Measurements from ENCODE around the gene VCX2.
"Not testable (repeated sequence)": the region's sequence is repeated elsewhere in the genome, so short reads cannot be mapped to it uniquely, and the experiment has no call there.

Gene VCX2

DNA sequence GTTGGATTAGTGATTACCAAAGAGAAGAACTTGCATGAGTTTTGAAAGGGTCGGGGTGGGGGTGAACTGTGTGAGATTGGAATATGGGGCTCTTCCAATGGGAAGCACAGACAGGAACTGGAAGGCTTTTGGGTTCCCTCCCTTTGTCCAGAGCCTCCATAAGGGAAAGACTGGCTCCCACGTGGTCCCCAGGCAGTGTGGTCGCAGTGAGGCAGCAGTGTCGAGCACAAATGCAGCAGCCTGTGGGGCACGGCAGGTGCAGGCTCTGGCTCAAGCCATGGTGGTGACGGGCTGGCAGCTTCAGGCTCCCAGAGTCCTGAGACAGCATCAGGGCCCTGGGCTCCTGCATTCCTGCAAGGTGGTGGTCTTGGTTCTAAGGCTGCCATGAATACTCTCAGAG lies 45.5 kb downstream of the VCX2 start:
- no peak overlapping the region for H3K4me2 ChIP-seq

DNA sequence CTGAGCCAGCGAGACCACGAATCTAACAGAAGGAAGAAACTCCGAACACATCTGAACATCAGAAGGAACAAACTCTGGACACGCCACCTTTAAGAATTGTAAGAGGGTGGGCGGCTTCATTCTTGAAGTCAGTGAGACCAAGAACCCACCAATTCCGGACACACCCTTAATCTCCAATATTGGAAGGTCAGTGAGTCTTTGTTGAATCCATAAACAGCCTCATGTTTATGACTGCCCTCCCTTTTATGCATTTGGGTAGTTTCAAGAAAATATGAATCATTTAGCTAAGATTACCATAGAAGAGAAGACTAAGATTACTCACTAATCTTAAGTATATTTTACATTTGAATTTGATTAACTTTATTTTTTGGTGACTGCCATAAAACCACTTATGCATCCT lies 48.5 kb downstream of the VCX2 start:
- no peaks in the 10 kb centered on the region for H3K9me3 ChIP-seq
- H3K4me1 ChIP-seq: no peaks in the 10 kb centered on the region
- no peak overlapping the region for H3K4me2 ChIP-seq
- H3K4me3 ChIP-seq: no peak overlapping the region
- H3K9ac ChIP-seq: no peak overlapping the region
- no peak for TF ChIP-seq Cebpa-rat (IDR thresholded peaks at IDR 0.05)
- H3K27me3 ChIP-seq: no peaks in the 10 kb centered on the region
- no peaks in the 10 kb centered on the region for H3K36me3 ChIP-seq
- no peak overlapping the region for H3K27ac ChIP-seq
- no peaks in the 10 kb centered on the region for H4K20me1 ChIP-seq

More for the DNA sequence above, 45.5 kb downstream of the VCX2 start:
- H3K27ac ChIP-seq: no peak overlapping the region
- no peak overlapping the region for H3K4me3 ChIP-seq
- no peak overlapping the region for H3K9ac ChIP-seq
- H3K4me1 ChIP-seq: no peaks in the 10 kb centered on the region
- no peaks in the 10 kb centered on the region for H4K20me1 ChIP-seq
- TF ChIP-seq Cebpa-rat (IDR thresholded peaks at IDR 0.05): no peak
- H3K27me3 ChIP-seq: no peaks in the 10 kb centered on the region
- H3K36me3 ChIP-seq: no peaks in the 10 kb centered on the region
- no peaks in the 10 kb centered on the region for H3K9me3 ChIP-seq

DNA sequence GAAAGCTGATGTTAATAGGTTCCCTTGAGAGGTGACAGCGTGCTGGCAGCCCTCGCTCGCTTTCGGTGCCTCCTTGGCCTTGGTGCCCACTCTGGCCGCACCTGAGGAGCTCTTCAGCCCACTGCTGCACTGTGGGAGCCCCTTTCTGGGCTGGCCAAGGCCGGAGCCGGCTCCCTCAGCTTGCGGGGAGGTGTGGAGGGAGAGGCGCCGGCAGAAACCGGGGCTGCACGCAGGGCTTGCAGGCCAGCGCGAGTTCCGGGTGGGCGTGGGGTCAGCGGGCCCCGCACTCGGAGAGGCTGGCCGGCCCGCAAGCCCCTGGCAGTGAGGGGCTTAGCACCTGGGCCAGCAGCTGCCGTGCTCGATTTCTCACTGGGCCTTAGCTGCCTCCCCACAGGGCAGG lies 49.7 kb downstream of the VCX2 start:
- H3K9ac ChIP-seq, H4K20me1 ChIP-seq, H3K4me3 ChIP-seq, H3K27me3 ChIP-seq, H3K9me3 ChIP-seq, H3K27ac ChIP-seq, H3K4me1 ChIP-seq, H3K4me2 ChIP-seq, H3K36me3 ChIP-seq: not testable (repeated sequence)
